ENCODE data around the gene BRSK2.
"Not testable (repeated sequence)": the region's sequence is repeated elsewhere in the genome, so short reads cannot be mapped to it uniquely, and the experiment has no call there.

BRSK2 gene

GRCh38 chr11:1397146-1397861 is 7.6 kb downstream of the BRSK2 start:
- no peak for DNase-seq

GRCh38 chr11:1397862-1398527 is 8.3 kb downstream of the BRSK2 start:
- DNase-seq = no peak

GRCh38 chr11:1398528-1399235 is 8.9 kb downstream of the BRSK2 start:
- no peak for DNase-seq

- no peak for DNase-seq
Observed at GRCh38 chr11:1399386-1400316, 9.9 kb downstream of the BRSK2 start.

GRCh38 chr11:1400317-1401170 is 10.8 kb downstream of the BRSK2 start:
- DNase-seq = no peak

- no peak for DNase-seq
Observed at GRCh38 chr11:1401171-1401445, 11.4 kb downstream of the BRSK2 start.

GRCh38 chr11:1401656-1402221 is 12.0 kb downstream of the BRSK2 start:
- DNase-seq = peak; percentile 26 to 28

GRCh38 chr11:1402355-1403077 is 12.8 kb downstream of the BRSK2 start:
- no peak for DNase-seq

- no peak for DNase-seq
Observed at GRCh38 chr11:1403078-1403620, 13.4 kb downstream of the BRSK2 start.

GRCh38 chr11:1403721-1404460 is 14.2 kb downstream of the BRSK2 start:
- DNase-seq = no peak

- DNase-seq = no peak
Observed at GRCh38 chr11:1404461-1405185, 14.9 kb downstream of the BRSK2 start.

GRCh38 chr11:1405186-1406020 is 15.7 kb downstream of the BRSK2 start:
- DNase-seq = no peak

GRCh38 chr11:1406571-1407485 is 17.1 kb downstream of the BRSK2 start:
- DNase-seq = no peak

- DNase-seq = no peak
Observed at GRCh38 chr11:1407668-1408067, 17.9 kb downstream of the BRSK2 start.

- no peak for DNase-seq
Observed at GRCh38 chr11:1408346-1408745, 18.6 kb downstream of the BRSK2 start.

- no peak for DNase-seq
Observed at GRCh38 chr11:1409108-1409851, 19.5 kb downstream of the BRSK2 start.

GRCh38 chr11:1409852-1410125 is 20.1 kb downstream of the BRSK2 start:
- DNase-seq = not testable (repeated sequence)
